ENCODE measurements around the gene F12. TPM values are rescaled to one million over a fixed set of nuclear protein-coding genes. Genes with fewer than 3 reads are reported as not detected.
"Not testable (repeated sequence)": the region's sequence is repeated elsewhere in the genome, so short reads cannot be mapped to it uniquely, and the experiment has no call there.

Gene F12
- total RNA-seq, 1 experiment from 2014 or later: 0.12 TPM

DNA sequence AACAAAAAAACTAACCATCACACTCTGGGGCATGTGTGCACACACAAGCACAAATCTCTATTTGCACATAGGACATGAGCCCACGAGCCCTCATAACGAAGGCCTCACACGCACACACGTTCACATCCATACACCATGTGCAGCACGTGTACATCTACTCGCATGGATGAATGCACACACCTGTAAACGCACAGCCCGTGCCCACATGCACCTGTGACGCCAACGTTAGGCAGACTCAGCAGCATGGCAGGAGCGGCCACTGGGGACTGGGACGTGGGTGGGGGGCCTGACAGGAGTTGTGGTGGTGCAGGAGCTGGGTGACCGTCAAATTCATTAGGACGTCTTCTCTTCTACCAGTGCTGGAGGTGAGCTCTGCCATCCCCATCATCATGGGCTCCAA, 22.0 kb downstream of the F12 start:
- no peak for DNase-seq (ENCODE audit: low read depth)

DNA sequence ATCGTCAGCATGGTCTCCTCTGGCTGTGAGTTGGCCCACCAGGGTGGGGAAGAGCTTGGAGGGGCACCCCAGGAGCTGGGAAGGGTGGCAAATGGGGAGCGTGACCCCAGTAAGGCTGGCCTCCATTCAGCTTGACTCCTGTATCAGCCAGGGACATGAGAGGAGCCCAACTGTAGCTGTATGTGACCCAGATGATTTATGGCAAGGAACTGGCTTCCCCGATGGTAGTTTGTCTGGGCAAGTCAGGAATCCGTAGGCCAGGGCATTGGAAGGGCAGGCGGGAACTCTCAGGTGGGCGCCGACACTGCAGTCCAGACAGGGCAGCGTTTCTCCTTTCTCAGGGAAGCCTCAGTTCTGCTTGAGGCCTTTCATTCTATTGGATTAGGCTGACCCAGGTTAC, 22.8 kb downstream of the F12 start:
- no peak for DNase-seq (ENCODE audit: low read depth)

DNA sequence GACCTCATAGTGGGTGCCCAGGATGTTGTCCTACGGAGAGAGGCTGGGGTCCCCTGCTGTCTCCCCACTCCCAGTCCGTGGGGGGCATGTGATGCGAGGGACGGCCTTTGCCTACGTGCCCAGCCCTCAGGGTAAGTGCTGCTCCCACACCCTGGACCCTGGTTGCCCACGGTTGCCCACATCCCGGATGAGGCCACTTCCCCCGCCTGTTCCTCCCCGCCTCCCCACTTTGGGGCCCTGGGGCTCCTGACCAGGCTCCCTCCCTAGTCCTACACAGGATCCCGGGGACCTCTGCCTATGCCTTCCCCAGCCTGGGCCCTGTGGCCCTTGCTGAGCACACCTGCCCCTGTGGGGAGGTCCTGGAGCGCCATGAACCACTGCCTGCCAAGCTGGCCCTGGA, 23.6 kb downstream of the F12 start:
- DNase-seq (ENCODE audit: low read depth): no peak

DNA sequence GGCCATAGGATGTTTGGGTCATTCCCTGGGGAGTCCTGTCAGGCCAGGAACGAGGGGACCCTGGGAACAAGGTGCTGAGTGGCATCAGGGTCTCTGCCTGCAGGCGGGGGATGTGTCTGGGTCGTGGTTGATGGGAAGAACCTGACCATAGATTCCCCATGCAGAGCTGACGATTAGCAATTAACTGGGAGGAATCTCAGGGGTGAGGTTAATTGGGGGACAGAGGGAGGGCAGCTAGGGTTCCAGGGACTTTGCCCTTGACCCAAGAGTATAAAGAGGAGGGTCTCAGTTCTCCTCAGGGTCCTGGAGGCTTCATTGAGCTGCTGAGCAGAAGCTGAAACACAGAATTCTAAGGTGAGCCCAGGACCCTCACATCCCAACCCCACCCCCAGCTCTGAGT, 25.2 kb downstream of the F12 start, which contains the start of gene SLC34A1:
Gene SLC34A1, plus strand, starts transcription at position 301 of the 400 bp plus-strand sequence. CDS start 1,308 bp downstream, outside the sequence.
- no peak for DNase-seq (ENCODE audit: low read depth)

- DNase-seq (ENCODE audit: low read depth): no peak
Observed at GRCh38 chr5:177383181-177383580, 26.2 kb downstream of the F12 start.

- DNase-seq (ENCODE audit: low read depth): no peak
Observed at GRCh38 chr5:177382423-177383029, 26.8 kb downstream of the F12 start.

DNA sequence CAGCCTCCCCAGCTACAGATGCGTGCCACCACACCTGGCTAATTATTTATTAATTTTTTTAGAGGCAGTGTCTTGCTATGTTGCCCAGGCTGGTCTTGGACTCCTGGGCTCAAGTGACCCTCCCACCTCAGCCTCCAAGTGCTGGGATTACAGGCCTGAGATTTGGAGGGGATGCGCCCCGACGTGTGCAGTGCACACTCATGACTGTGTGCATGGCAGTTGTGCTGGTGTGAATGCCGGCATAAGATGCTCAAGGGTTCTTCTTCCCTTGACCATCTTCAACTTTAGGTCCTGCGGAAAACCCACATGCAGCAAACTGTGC, 28.6 kb downstream of the F12 start:
- DNase-seq (ENCODE audit: low read depth): no peak

GRCh38 chr5:177378884-177379883, 30.2 kb downstream of the F12 start:
- DNase-seq (ENCODE audit: low read depth): peak; percentile 33

DNA sequence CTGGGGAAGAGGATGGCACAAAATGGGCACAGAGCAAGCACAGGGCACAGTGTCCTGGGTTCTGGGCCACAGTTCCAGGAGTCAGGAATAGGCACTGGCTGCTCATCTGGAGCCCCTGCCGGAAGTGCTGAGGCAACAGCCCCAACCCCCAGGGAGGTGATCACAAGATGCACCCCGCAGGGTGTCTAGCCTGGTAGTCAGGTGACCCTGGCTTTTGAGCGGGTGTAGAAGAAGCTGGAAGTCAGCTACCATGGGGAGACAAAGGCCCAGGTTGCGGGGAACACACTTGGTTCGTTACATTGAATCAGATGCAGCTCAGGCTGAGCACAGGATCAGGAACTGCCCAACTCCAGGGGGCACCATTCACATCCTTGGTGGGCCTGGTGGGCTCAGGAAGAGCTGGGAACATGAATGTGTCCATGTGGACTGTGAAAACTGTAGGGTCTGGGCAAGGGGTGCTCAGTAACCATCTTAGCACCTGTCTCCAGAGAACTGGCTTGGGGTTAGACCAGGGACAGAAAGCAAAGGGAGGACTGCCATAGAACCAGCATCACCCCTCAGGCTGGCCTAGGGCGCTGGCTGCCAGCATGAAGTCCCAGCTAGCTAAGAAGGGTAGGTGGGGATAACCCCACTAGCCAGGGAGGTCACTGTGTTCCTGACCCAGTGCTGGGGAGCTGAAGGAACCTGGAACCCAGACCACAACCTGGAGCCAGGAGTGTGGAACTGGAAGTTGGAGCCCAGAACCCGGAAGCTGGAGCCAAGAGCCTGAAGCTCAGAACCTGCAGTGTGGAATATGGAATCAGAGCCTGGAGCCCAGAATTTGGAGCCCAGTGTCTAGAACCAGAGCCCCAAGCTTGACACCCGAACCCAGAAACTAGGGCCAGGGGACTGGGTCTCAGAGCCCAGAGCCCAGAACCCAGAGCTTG, 31.2 kb downstream of the F12 start:
- DNase-seq (ENCODE audit: low read depth): no peak

GRCh38 chr5:177376107-177376506, 33.3 kb downstream of the F12 start:
- DNase-seq (ENCODE audit: low read depth): no peak

DNA sequence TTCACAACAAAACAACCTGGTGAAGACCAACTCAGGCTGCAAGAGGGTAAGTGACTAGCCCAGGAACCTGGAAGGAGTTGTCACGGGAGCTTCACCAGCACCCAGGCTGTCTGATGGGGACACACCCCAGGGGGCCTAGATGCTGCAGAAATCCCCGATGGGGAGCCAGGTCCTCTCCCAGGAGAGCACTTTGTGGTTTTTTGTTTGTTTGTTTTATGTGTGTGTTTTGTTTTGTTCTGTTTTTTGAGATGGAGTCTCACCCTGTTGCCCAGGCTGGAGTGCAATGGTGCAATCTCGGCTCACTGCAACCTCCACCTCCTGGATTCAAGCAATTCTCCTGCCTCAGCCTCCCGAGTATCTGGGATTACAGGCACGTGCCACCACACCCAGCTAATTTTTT, 33.8 kb downstream of the F12 start:
- DNase-seq (ENCODE audit: low read depth): not testable (repeated sequence)

GRCh38 chr5:177374211-177374610, 35.2 kb downstream of the F12 start:
- DNase-seq (ENCODE audit: low read depth): no peak

DNA sequence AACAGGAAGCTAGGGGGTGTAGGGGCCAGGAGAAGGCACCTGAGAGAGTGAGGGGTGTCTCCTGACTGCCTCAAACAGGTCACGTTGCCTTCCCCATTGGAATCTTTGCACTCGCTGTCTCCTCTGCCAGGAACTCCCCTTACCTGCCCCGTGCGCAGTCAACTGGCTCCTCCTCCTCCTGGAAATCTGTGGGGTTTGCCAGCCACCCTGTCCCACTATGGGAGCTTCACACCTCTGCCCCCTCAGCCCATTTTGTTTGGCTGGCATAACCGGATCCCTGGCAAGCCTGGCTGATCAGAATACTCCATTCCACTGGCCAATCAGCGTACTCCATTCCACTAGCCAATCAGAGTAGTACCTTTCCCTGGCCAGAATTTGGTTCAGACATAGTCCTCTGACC, 35.6 kb downstream of the F12 start:
- DNase-seq (ENCODE audit: low read depth): no peak

DNA sequence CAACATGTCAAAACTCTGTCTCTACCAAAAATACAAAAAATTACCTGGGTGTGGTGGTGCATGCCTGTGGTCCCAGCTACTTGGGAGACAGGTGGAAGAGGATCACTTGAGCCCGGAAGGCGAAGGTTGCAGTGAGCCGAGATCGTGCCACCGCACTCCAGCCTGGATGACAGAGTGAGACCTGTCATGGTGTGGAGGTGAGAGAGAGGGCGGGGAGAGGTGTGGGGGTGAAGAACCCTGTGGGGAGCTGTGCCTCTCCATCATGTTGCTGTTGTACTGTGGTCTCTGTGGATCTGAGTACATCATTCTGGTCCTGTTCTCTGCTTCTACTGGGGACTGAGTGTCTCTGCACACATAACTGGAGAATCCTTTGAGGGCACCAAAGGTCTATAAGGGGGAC, 36.5 kb downstream of the F12 start:
- DNase-seq (ENCODE audit: low read depth): no peak

GRCh38 chr5:177372034-177372896, 37.1 kb downstream of the F12 start:
- DNase-seq (ENCODE audit: low read depth): no peak

GRCh38 chr5:177371120-177372033, 38.0 kb downstream of the F12 start:
- DNase-seq (ENCODE audit: low read depth): no peak

- peak; percentile 35 for DNase-seq (ENCODE audit: low read depth)
Observed at GRCh38 chr5:177370488-177371119, 38.8 kb downstream of the F12 start.

DNA sequence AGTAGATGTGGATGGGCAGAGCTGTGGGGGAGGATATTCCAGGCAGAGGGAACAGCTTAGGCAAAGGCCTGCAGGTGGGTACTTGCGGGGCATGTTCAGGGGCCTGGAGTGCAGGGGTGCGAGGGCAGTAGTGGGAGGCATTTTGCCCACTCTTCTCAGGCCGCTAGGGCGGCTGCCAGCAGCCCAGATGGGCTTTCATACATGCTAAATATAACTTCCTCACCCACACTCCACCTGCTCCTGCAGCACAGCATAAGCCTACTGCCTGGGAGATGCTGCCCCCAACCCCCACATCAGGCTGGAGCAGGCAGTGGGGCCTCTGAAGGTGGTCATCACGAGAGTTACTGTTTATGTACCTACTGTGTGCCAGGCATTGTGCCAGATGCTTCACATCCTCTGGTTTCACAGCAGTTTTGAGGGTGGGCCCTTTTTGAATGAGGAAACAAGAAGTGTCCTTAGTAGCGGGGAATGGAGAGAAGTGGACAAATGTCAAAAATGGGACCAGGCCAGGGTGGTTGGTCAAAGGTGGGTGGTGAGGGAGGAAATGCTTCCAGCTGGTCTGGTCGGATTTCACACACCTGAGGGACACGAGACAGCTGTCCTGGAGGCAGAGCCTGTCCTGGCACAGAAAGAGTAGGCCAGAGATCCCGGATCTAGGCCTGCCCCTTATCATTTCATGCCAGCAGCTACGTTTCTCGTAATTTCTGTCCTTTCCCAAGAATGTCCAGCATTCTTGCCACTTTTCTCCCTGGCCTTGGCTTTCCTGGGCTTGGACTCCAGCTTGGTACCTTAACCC, 39.5 kb downstream of the F12 start:
- DNase-seq (ENCODE audit: low read depth): no peak
